ENCODE data around the gene PLA2G2A. TPM values are rescaled to one million over a fixed set of nuclear protein-coding genes. Genes with fewer than 3 reads are reported as not detected.

Gene PLA2G2A
- total and polyA plus RNA-seq, 10 of the 15 experiments (the other 5 are each of a cell fraction or from before 2014, with no cell fraction given) = 0.36 TPM; not detected in 9

DNA sequence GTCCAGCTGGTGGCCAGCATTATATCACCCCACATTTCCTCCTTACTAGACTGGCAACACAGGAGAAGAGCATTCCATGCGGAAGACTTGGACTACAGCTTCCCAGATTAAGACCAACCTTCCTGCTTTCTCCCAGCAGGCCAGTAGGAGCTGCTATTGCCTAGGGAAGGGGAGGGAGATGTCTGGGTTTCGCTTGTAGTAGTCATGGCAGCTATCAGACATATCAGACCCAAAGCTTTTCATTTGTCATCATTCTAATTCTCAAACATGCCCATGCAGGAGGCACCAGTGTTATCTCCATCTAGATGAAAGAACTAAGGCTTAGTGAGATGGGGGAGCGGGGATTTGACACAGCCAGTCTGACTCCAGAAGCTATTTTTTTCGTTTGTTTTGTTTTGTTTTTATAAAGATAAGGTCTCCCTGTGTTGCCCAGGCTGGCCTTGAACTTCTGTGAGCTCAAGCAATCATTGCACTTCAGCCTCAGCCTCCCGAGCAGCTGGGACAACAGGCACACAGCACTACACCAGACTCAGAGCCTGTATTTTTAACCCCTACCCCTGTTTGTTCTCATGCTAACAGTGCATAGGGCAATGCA lies 4.5 kb downstream of the PLA2G2A start:
- H3K9me3 ChIP-seq (replicated peaks; ENCODE audit: control insufficient read depth, insufficient read depth, low read length) = no peaks in the 10 kb centered on the region
- WGBS (ENCODE audit: insufficient coverage, insufficient replicate concordance, low lambda C conversion rate, missing lambda C conversion rate) = 11% methylated on average over 5 of the region's 5 CpGs
- H3K9ac ChIP-seq (ENCODE audit: control insufficient read depth, insufficient read depth, low read length) = no peak overlapping the region
- intact Hi-C loops (cut with micrococcal nuclease; ENCODE audit: unreplicated experiment) (loop anchor here (1.0 to 10.0 kb wide), 3 partner anchors 126 to 220 kb away; no protein-coding TSS in a partner anchor), in situ Hi-C loops (cut with MboI) (no loop called here)
- FAIRE-seq (no peak), ATAC-seq (no peak), DNase-seq (ENCODE audit: low read depth, low spot score) (no peak)
- no TSS peak for BruUV-seq (replicated peaks)
- H3K4me1 ChIP-seq (ENCODE audit: control insufficient read depth, insufficient read depth, low read length) = no peaks in the 10 kb centered on the region
- H2AFZ ChIP-seq (ENCODE audit: control insufficient read depth, low read depth, low read length) = no peak overlapping the region
- RAD21 ChIA-PET (ENCODE audit: unreplicated experiment) = interaction anchor here (1.1 to 1.3 kb wide), 4 partner anchors 103 to 177 kb away, joined by 3 to 10 read pairs (median 3); no protein-coding TSS in a partner anchor
- CTCF ChIA-PET = interaction anchor here (0.7 to 1.7 kb wide), 14 partner anchors 13 to 270 kb away, joined by 3 to 9 read pairs (median 3); no protein-coding TSS in a partner anchor
- SMC1A ChIA-PET (ENCODE audit: uncharacterized antibody, unreplicated experiment) = interaction anchor here (0.8 to 1.8 kb wide), 5 partner anchors 106 to 221 kb away, joined by 3 to 11 read pairs (median 3); no protein-coding TSS in a partner anchor
- H3K27ac ChIP-seq (ENCODE audit: control insufficient read depth, insufficient read depth) = no peak overlapping the region
- no peak overlapping the region for H3K4me2 ChIP-seq (ENCODE audit: control insufficient read depth, insufficient read depth)
- no peaks in the 10 kb centered on the region for H4K20me1 ChIP-seq (ENCODE audit: control insufficient read depth, insufficient read depth)
- H3K36me3 ChIP-seq (ENCODE audit: control insufficient read depth in 2 of 2, insufficient read depth in 2 of 2, low read length in 1 of 2) = no peaks in the 10 kb centered on the region
- H3K4me3 ChIP-seq = no peak overlapping the region
- TF ChIP-seq NFYB (IDR thresholded peaks at IDR 0.05; ENCODE audit: insufficient read depth, low read depth, low read length) = no peak
- TF ChIP-seq RAD21 (IDR thresholded peaks at IDR 0.05; ENCODE audit: insufficient read depth, low read depth, low read length) = peak; percentile 92
- peak; percentile 75; the same call in 1 of the 2 replicates for TF ChIP-seq IRF4 (IDR thresholded peaks at IDR 0.05; ENCODE audit: low read depth, low read length)
- TF ChIP-seq, protein P1, sequence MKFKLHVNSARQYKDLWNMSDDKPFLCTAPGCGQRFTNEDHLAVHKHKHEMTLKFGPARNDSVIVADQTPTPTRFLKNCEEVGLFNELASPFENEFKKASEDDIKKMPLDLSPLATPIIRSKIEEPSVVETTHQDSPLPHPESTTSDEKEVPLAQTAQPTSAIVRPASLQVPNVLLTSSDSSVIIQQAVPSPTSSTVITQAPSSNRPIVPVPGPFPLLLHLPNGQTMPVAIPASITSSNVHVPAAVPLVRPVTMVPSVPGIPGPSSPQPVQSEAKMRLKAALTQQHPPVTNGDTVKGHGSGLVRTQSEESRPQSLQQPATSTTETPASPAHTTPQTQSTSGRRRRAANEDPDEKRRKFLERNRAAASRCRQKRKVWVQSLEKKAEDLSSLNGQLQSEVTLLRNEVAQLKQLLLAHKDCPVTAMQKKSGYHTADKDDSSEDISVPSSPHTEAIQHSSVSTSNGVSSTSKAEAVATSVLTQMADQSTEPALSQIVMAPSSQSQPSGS (IDR thresholded peaks at IDR 0.05; ENCODE audit: low read length) = no peak
- TF ChIP-seq POLR2AphosphoS5 (IDR thresholded peaks at IDR 0.05; ENCODE audit: low read length) = no peak
- TF ChIP-seq YY1 (IDR thresholded peaks at IDR 0.05; ENCODE audit: low read depth, low read length) = 0 out of 2 replicates have a peak, but pooled peaks have one; percentile 47
- TF ChIP-seq, protein P2, sequence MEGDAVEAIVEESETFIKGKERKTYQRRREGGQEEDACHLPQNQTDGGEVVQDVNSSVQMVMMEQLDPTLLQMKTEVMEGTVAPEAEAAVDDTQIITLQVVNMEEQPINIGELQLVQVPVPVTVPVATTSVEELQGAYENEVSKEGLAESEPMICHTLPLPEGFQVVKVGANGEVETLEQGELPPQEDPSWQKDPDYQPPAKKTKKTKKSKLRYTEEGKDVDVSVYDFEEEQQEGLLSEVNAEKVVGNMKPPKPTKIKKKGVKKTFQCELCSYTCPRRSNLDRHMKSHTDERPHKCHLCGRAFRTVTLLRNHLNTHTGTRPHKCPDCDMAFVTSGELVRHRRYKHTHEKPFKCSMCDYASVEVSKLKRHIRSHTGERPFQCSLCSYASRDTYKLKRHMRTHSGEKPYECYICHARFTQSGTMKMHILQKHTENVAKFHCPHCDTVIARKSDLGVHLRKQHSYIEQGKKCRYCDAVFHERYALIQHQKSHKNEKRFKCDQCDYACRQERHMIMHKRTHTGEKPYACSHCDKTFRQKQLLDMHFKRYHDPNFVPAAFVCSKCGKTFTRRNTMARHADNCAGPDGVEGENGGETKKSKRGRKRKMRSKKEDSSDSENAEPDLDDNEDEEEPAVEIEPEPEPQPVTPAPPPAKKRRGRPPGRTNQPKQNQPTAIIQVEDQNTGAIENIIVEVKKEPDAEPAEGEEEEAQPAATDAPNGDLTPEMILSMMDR (IDR thresholded peaks at IDR 0.05 in 2 of 3, conservative IDR thresholded peaks at IDR 0.05 in 1 of 3; ENCODE audit: control insufficient read depth in 2 of 3, extremely low read depth in 1 of 3, insufficient read depth in 1 of 3, low read depth in 3 of 3, low read length in 3 of 3) = peak; percentile 71 to 77 (median 73)
- peak; percentile 67 for TF ChIP-seq SMC3 (IDR thresholded peaks at IDR 0.05; ENCODE audit: borderline replicate concordance, low read length)
- H3K27me3 ChIP-seq (replicated peaks in 1 of 2; ENCODE audit: control insufficient read depth in 2 of 2, insufficient read depth in 2 of 2, low read length in 1 of 2) = no peaks in the 10 kb centered on the region; a peak in 1 of 4 replicates
- H3K79me2 ChIP-seq (ENCODE audit: control insufficient read depth, insufficient read depth, low read length) = no peaks in the 10 kb centered on the region
- POLR2A ChIA-PET = no interaction called here

Data from GM12878 (cell line).